CD4-positive, alpha-beta T cell treated with Interferon alpha-2 for 1 hour (primary cell): ENCODE measurements around the gene NR2C1.
A peak's percentile ranks its signal among the peaks of the same experiment; 100 is the strongest.
"Not testable (repeated sequence)": the region's sequence is repeated elsewhere in the genome, so short reads cannot be mapped to it uniquely, and the experiment has no call there.

ENCODE experiments used
- DNase-seq, 2 donors: peaks; one replicate each; pipeline ENCODE4 v3.0.0-alpha.2; 2020 to 2022

Gene NR2C1

DNA sequence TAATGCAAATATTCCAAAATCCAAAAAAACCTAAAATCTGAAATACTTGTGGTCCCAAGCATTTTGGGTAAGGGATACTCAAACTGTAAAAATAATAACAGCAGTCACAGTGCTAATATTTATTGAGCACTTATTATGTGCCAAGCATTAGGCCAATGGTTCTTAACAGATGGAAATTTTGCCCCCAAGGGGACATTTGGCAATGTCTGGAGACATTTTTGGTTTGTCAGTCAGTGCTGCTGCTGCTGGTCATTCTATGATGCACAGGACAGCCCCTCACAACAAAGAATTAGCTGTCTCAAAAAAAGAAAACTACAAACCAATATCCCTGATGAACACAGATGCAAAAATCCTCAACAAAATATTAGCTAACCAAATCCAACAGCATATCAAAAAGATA is 75.7 kb downstream of the NR2C1 start:
- DNase-seq: no peak

DNA sequence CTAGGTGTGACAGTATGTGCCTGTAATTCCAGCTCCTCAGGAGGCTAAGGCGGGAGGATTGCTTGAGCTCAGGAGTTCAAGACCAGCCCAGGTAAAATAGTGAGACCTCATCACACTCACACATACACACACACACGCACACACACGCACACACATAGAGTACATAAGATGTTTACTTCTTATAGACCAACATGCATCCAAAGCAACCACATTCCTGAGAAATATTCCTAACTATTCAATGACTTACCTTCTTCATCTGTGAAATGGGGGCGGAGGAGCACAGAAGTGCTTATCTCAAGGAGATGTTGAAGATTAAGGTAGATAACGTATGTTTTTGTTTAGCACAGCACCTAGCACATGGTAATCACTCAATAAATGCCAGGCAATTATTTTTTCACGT is 76.4 kb downstream of the NR2C1 start:
- DNase-seq: no peak

DNA sequence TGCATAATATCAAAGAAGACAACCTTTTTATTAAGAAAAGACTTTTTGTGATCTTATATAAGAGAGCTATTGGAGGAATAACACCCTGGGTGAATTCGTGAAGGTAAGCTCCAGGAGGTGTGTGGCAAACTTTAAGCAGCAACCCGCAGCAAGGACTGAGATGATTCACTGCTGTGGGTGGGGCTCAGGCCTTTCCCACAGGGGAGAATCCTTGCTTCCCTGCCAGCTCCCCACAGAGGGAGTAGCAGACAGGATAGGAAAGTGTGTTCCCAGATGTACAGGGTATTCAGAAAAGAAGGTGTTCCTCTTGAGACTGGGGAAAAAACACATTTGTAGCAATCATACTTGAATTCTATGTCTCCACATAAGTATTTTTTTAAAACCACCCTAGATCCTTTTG is 79.1 kb downstream of the NR2C1 start:
- DNase-seq: no peak

DNA sequence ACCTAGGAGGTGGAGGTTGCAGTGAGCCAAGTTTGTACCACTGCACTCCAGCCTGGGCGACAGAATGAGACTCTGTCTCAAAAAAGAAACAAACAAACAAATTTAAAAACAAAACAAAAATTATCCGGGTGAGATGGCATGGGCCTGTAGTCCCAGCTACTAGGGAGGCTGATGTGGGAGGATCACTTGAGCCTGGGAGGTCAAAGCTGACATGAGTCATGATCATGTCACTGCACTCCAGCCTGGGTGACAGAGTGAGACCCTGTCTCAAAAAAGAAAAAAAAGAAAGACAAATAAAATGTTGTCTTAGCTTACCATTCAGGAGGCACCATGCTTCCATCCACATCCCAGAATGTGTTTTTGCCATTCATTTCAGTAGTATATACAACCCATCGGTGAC is 79.6 kb downstream of the NR2C1 start:
- not testable (repeated sequence) for DNase-seq

DNA sequence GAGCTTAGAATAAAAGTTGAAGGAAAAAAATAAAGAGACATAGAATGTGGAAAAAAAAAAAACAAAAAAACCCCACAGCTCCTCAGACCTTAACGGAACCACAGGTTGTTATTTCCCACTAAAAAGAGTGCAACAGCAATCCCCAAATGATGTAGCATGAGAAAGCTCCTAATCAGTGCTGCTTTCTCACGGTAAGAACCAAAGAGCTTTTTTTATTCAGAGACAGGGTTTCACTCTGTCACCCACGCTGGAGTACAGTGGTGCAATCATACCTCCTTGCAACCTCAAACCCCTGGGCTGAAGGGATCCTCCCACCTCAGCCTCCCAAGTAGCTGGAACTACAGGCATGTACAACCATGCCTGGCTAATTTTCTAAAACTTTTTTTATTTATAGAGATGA is 83.2 kb downstream of the NR2C1 start:
- DNase-seq: no peak

DNA sequence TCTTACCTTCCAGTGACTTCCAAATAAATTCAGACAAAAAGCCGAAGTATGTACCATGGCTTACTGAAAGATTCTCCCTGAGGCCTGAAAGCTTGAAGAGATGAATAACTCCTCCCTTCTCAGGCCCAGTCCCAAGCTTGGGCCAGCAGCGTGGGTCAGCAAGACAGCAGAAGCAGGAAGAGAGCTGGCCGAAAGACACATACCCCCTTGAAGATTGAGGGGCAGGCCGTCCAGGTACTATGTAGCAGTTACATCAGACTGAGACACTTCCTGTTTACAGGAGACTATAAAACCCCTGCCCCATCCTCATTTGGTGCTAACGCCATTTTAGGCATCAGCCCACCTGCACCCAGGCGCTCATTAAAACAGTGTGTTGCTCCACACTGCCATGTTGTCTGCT is 84.9 kb downstream of the NR2C1 start:
- peak; percentile 35 to 37 for DNase-seq

DNA sequence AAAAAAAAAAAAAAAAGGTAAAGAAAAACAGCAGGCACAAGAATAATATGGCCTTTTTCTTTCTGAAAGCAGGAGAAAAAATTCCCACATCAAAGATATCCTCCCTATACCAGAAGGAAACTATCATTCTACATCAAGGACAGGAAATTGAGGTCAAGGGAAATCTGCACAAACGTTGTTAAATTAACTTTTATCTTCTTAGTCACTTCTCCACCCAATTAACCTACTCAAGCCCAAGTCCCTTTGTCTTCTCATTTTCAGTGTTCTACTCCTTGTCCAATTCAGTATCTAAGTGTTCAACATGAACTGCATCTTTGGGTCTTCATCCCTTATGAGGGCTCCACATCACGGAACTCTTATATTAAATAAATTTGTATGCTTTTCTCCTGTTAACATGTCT is 85.6 kb downstream of the NR2C1 start:
- DNase-seq: peak in 1 of 2 donors; percentile 45

DNA sequence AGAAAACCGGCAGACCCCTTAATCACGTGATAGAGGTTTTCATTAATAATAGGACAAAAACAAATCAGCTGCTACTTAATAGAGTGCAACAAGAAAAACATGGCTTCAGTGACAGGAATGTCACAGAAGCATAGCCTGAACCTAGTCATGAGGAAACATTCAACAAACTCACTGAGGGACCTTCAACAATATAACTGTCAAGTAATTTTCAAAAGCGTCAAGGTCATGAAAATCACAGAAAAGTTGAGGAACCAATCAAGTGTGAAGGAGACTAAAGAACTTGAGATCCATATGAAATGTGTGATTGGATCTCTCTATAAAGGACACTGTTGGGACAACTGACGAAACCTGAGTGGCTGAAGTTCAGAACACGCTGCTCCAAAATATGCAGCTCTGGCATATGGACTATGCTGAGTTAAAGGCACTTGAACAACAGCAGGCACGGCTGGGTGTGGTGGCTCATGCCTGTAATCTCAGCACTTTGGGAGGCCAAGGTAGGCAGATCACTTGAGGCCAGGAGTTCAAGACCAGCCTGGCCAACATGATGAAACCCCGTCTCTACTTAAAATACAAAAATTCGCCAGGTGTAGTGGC is 86.2 kb downstream of the NR2C1 start:
- DNase-seq: no peak

DNA sequence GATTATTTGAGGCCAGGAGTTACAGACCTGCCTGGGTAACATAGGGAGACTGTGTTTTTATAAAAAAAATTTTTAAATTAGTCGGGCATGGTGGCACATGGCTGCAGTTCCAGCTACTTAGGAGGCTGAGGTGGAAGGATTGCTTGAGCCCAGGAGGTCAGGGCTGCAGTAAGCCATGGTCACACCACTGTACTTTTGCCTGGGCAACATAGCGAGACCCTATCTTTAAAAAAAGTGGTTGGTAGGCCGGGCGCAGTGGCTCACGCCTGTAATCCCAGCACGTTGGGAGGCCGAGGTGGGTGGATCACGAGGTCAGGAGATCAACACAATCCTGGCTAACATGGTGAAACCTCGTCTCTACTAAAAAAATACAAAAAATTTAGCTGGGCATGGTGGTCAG is 88.3 kb downstream of the NR2C1 start:
- DNase-seq: not testable (repeated sequence)

DNA sequence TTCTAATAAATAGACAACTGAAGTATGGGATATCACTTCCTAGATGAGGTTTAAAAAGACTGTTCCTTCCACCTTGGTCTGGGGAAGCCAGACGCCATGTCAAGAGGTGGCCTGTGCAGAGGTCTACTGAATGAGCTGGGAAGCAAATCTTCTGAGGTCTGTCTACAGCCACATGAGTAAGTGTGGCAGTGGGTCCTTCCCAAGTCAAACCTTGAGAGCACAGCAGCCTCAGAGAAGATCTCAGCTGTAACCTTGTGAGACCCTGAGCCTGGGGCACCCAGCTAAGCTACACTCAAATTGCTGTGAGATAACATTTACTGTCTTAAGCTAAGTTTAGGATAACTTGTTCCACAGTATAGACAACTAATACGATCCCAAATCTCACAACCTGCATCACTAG is 90.1 kb downstream of the NR2C1 start:
- no peak for DNase-seq

DNA sequence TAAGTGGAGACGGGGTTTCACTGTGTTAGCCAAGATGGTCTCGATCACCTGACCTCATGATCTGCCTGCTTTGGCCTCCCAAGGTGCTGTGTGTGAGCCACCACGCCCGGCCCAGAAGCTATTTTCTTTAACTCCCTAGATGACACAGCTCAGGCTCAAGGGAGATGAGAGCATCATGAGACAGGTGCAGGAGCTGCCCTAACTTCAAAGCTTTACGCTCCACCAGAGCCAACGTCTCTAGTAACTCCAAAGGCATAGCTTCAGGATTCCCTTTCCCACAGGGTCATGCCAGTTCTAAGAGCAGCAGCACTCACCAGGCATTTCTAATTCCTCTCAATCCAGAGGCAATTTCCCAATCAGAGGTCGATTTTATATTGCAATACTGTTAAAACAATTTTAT is 91.0 kb downstream of the NR2C1 start:
- DNase-seq: no peak

DNA sequence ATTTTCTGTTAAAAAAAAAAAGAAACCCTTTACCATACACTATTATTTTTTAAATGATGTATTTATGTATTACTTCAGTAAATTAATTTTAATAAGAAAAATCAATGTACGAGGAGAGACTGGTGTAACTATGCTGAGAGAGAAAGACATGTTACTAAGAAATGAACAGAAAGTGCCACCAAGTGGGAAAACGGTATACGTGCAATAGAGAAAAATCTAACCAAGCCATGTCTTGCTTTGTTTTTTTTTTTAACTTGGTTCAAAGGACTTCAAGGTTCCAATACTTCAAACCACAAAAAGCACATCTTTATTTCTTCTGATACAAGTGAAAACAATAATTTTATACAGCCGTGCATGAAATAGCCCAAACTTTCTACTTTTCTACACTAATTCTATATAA is 92.8 kb downstream of the NR2C1 start:
- peak in 1 of 2 donors; percentile 32 for DNase-seq

DNA sequence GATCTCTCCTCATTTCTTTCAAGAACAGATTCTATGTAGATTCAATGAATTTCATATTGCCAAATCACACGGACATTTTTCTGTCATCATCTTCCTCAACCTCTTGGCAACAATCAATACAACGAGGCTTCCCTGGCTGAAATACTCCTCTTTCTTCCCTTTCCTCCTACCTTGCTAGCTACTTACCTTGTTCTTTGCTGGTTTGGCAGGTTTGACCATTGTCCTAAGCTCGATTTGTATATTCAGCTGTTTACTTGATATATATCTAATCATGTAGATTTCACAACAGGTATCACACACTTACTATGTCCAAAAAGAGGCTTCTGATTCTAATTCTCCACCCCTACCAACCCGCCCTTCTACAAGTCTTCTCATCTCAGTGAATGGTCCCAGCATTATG is 93.5 kb downstream of the NR2C1 start:
- no peak for DNase-seq

DNA sequence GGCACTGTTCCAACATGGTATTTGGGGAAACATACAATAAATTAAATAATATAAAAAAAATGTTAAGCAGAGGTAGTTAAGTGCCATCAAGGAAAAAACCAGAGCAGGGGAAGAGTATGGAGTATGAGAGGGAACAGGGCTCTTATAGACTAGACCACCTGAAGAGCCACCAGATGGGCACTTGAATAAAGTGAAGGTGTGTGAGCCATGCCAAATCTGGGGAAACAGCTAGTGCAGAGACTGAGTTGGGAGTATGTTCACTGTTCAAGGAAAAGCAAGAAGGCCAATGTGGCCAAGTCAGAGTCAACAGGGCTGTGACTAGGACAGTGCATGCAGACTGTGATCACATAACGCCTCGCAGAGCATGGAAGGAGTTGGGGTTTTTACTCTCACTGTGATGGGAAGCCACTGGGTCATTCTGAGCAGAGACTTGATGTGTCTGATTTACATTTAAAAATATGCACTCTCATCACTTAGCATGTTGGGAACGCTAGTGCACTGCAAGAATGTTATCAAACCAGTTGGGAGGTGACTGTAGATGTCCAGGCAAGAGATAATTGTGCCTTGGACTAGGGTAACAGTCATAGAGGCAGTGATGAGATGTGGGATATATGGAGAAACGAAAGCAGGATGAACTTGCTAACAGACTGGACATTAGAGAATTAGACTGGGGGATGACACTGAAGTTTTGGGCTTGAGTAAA is 95.5 kb downstream of the NR2C1 start:
- no peak for DNase-seq

DNA sequence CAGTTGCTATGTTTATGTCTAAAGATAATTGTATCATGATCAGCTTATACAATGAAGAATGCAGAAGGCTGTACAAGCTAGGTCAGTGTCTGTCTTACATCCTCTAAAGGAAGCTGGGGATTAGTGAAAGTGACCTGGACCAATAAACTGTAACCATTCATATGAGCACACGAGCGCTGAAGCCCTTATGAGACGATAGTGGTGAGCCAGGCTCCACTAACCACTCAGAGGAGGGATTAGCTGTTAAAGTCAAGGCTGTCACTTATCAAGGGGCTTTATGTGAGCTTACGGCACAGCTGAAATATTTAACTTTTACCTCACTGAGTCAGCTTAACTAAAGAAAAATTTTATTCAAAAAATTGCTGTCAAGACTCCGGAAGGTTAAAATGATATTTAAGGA is 100.2 kb downstream of the NR2C1 start:
- DNase-seq: no peak

DNA sequence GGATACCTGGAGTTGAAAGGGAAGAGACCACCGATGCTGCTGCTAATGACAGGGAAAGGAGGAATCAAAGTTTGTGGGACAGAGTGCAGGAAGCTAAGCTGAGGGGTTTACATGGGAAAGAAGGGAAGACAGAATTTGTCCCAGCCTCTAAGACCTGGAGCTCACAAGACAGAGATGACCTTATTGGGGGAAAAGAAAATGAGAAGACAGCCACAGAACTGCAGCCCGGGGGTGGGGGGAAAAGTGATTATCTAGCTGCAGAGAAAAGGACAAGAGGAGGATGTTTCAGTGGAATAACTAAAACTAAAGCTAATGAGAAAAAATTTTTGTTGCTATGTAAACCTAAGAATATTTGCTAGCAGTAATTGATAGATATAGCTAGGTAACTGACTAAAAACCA is 100.6 kb downstream of the NR2C1 start:
- DNase-seq: no peak

DNA sequence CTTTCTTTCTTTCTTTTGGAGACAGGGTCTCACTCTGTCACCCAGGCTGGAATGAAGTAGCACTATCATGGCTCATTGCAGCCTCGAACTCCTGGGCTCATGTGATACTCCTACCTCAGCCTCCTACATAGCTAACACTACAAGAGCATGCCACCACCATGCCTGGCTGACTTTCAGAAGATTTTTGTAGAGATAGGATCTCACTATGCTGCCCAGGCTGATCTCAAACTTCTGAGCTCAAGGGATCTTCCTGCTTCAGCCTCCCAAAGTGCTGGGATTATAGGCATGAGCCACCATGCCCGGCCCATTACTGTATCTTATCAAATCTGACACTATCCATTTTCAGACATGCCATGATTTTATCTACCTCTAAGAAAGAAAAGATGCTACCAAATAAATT is 101.5 kb downstream of the NR2C1 start:
- no peak for DNase-seq

DNA sequence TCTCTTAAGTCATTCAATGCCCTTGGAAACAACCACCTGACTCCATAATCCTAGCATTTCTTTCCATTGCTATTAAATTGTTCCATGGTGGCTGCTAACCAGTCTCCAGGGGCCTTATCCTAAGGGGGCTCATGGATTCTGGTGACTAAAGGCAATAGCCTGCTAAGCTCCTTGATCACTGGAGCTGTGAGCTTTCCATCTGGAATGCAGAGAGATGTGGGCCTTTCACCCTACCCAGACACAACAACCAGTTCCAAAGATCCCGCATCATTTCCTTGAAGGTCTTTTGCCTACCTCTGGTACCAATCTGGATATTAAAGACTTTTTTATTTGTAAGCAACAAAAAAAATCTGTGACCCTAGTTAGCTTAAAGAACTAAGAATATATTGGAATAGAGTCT is 102.9 kb downstream of the NR2C1 start:
- DNase-seq: no peak
